PFSK-1 (cell line): ENCODE measurements around the gene LCOR.

ENCODE experiments used
- POLR2AphosphoS5 ChIP-seq: IDR thresholded peaks from 2 replicates; pipeline ENCODE4 v1.6.1; 2012; ENCODE audit warnings: low read depth, mild to moderate bottlenecking, control low read depth, low read length, moderate library complexity
- REST ChIP-seq, 2 experiments: IDR thresholded peaks; 2 replicates each; pipeline versions ENCODE4 v1.6.1 to v1.8.0; 2011 to 2012; ENCODE audit warnings: low read depth in 2 of 2, low read length in 2 of 2, control low read depth in 1 of 2, inconsistent platforms in 1 of 2, mild to moderate bottlenecking in 1 of 2, moderate library complexity in 1 of 2; ENCODE audit not compliant: insufficient read depth in 1 of 2
- SIN3A ChIP-seq: IDR thresholded peaks from 2 replicates; pipeline ENCODE4 v1.6.1; 2012; ENCODE audit warnings: mild to moderate bottlenecking, low read length, moderate library complexity, borderline replicate concordance; ENCODE audit not compliant: insufficient read depth
- TAF1 ChIP-seq: IDR thresholded peaks from 2 replicates; pipeline ENCODE4 v1.6.1; 2012; ENCODE audit warnings: low read length, control low read depth, borderline replicate concordance; ENCODE audit not compliant: insufficient read depth

GRCh38 chr10:96858706-96859050 is 26.6 kb downstream of the LCOR start:
- no peak for TF ChIP-seq POLR2AphosphoS5
- TF ChIP-seq SIN3A = no peak
- TF ChIP-seq TAF1 = no peak
- TF ChIP-seq REST (IDR thresholded peaks at IDR 0.05; ENCODE audit: insufficient read depth in 1 of 2, low read depth in 2 of 2, low read length in 2 of 2) = no peak
